GM18502 (cell line): ENCODE data around the gene CD8A.

Experiments
- ATAC-seq: cut with Tn5 transposase; IDR thresholded peaks from one replicate; pipeline ENCODE4 v1.9.1; 2021; ENCODE audit warnings: mild to moderate bottlenecking; ENCODE audit not compliant: unreplicated experiment, poor library complexity

Gene CD8A

GRCh38 chr2:86781363-86781762 is 9.3 kb downstream of the CD8A start:
- ATAC-seq = no peak

DNA sequence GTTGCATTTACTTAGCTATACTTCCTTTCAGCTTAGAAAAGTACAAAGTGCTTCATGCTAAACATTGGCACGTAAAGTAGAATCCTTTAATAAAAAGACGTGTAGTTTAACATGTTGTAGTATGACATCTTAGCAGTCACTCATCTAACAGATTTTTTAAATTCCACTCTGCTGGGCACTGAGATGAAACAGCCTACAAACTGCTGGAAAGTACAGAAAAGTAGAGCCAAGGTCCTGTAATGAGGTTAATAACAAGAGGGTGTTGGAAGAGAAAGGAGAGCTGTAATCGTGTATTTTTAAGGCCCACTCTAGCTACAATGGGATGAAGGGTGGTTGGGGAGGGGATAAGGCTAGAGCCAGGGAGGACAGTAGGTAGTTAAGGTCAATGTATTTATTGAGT is 10.7 kb downstream of the CD8A start:
- no peak for ATAC-seq

GRCh38 chr2:86778957-86779356 is 11.8 kb downstream of the CD8A start:
- no peak for ATAC-seq

DNA sequence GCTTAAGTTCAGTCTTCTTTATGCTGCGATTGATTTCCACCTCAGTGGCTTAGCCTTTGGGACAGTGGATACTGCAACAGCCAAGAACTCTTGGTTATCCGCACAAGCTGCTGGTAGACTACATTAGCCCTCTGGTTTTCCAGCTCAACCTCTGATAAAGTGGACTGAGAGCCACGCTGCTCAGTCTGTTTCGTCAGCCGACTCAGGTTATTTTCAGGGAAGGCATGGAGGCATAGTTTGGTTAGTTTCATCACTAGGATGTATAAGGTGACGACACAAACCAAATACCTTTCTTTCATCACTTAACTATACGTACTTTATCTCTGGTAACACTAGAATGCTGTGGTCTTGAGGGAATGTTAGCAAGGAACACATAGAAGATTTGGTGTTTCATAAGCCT is 14.2 kb downstream of the CD8A start:
- no peak for ATAC-seq

DNA sequence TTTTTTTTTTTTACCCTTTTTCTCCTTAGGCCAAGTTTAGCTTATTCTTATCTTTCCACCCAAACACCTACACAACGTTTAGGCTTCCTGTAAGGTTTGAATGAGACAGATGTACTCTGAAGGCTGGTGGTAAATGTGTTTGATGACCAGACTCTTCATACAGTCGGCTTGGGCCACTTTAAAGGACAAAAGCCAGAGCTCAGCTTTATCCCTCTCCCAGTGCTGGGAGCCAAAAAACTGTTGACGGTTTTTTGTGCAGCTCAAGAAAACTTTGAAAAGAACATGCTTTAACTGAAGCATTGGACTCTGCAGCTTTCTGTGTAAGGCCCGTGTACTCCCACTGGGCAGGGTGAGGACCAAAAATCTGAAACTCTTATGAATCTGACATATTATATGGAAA is 15.4 kb downstream of the CD8A start:
- ATAC-seq = no peak

GRCh38 chr2:86774862-86775261 is 15.9 kb downstream of the CD8A start:
- no peak for ATAC-seq

DNA sequence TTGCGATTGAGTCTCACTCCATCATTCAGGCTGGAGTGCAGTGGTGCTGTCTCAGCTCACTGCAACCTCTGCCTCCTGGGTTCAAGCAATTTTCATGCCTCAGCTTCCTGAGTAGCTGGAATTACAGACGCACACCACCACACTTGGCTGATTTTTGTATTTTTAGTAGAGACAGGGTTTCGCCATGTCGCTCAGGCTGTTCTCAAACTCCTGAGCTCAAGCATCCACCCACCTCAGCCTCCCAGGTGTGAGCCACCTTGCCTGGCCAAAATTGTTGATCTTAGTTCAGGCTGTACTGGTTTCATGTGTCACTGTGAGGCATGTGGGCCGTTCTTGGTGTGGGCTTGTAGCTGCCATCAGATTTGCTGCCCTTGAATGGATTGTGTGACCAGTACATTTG is 18.1 kb downstream of the CD8A start:
- no peak for ATAC-seq

DNA sequence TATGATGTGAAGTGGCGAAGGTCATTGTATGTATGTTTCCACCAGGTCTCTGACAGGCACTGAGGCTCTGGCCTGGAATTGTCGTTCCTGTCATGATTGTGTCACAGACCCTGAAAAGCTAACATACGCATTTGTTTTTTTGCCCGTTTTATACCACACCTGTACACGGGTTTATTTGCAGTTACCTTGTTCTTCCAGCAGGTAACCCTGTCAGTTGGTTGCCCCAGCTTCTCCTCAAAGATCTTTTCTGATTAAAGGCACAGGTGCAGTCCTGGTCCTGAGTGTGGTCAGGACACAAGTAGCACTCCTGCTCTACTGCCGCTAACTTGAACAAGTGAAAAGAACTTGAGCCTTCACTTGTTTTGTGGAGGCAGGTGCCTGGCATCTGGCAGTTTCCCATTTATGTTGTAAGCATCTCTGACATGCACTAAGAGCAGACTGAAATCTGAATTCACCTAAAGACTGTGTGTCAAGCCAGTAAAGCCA is 19.9 kb downstream of the CD8A start:
- ATAC-seq = no peak

GRCh38 chr2:86769838-86770237 is 20.9 kb downstream of the CD8A start:
- ATAC-seq = no peak

- ATAC-seq = no peak
These were observed 22.3 kb downstream of the CD8A start for GRCh38 chr2:86768189-86768949.

- ATAC-seq = no peak
These were observed 25.4 kb downstream of the CD8A start for GRCh38 chr2:86765310-86765695.

DNA sequence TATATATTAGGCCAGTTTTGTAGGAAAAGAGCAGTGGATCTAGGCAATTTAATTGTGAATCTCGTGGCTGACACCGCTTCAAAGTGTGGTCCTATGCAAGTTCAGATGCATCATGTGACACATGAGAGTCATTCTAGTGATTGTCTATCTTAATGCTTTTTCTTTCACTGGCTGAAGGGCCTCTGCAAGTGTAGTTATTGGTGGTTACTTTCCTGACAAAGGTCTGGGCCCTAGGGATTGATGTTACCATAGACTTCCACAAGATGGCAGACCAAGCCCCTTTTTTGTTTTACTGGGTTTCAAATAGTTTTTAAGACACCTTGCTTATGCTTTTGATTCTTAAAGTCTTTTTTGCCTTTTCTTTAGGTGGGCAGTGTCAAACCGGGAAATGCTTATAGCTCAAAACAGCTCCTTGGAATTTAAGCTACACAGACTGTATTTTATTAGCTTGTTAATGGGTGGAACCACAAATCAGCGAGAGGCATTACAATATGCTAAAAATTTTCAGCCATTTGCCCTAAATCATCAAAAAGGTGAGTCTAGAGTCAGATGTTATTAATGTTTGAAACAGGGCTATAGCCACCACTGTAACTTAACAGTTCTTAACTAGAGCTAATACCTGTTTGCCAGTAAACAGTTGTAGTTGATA is 25.9 kb downstream of the CD8A start:
- ATAC-seq = no peak

GRCh38 chr2:86760371-86760770 is 30.3 kb downstream of the CD8A start:
- ATAC-seq = no peak

- ATAC-seq = no peak
These were observed 32.3 kb downstream of the CD8A start for GRCh38 chr2:86758405-86758804.

DNA sequence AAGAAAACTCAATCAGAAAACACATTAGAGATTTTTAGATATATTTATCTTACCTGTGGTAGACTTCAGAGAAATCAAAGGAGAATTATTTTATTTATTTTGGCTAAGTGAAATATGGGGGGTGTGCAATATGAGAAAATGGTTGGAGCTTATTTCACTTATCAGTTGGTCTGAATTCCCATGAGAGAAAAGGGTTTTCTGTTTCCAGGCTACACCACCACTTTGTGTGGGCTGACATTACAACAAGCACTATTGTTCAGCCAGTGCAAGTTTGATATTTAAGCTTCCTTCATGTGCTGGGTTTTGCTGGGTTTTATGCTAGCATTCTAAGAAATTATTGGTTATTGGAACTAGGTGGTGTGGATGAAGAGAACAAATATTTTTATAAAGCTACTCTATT is 37.1 kb downstream of the CD8A start:
- ATAC-seq = no peak

DNA sequence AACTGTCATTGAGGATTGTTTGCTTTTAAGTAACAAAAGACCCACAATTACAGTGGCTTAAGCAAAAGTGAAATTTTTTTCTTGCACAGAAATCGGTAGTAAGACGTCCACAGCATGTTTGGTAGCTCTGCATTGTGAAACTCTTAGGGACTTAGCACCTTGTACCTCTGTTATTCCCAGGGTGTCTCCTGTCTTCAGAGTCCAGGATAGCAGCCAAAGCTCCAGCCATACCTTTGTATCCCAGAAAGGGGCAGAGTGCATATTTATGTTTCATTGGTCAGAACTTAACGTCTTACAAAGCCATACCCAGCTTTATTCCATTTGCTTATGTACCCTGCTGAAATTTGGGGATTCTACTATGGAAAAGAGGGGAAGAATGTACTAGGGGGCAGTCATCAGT is 37.8 kb downstream of the CD8A start:
- no peak for ATAC-seq

DNA sequence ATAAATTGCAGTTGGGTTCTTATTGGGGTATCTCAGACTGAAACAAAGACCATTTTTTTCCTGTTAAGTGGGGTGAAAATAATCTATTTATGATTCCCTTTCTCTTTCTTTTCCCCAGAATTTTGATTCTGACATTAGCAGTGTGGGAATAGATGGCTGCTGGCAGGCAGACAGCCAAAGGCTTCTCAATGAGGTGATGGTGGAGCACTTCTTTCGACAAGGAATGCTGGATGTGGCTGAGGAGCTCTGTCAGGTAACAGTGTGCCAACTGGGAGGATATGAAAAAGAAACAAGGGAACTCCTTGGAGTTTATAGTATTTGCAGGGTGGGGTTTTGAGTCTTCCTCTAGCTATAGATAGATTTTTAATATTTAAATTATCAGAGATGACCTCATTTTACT is 38.9 kb downstream of the CD8A start:
- no peak for ATAC-seq

GRCh38 chr2:86750240-86750839 is 40.4 kb downstream of the CD8A start:
- ATAC-seq = no peak

DNA sequence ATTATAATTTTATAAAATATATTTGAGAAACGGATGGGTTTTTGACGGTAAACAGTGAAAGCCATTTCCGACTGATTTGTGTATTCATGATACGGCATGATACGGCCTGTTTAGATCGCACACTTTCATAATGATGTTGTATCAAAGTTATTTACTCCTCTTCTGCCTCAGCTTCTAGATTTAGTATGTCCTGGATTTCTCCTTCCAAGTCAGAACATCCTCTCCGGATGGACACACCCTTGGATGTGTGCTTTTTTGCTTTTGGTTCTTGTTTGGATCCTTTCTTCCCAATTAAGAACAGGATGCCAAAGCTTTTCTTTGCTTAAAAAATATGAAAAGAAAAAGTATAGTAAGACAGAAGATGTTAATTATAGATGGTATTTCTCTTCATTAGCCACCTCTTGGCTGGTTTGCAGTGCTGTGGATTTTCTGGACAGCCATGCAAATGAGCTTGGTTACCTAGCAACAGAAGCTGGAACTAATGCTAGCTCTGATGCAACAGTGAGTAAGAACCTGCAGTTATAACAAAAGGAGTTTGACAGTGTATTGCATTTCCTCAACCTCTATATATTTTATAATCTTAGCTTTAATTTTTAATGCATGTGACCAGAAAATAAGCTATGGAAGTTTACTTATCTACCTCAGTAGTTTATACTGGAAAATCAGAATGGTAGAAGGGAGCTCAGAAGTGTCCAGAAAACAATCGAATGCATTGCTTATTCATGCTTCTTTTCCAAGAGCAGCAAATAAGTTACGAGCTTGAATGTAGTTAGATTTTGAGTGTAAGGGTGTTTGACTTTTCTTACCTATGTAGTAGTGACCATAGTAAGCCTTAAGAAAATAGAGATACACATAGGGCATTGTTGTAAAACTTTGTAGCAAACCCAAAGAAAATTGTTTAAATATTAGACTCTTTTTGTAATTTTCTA is 42.7 kb downstream of the CD8A start:
- peak; percentile 89 for ATAC-seq

DNA sequence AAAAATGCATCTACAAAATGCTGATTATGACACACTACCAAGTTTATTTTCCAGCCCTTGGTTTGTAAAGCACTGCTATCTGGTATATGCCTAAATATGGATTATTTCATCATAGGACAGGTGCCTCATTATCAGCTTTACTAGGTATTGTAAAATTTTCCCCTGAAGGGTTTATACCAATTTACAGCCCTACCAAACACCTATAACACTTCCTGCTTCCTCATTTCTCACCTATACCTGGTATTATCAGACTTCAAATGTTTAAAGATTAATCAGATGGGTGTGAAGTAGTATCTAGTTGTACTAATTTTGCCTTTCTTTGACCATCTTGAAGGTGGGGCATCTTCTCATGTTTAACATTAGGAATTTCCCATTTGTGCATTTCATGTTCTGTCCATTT is 43.8 kb downstream of the CD8A start:
- no peak for ATAC-seq

GRCh38 chr2:86744152-86744551 is 46.6 kb downstream of the CD8A start:
- ATAC-seq = no peak
